GM21447 (cell line): ENCODE data around the gene CPEB3.
"Not testable (repeated sequence)": the region's sequence is repeated elsewhere in the genome, so short reads cannot be mapped to it uniquely, and the experiment has no call there.

Experiments
- ATAC-seq: cut with Tn5 transposase; IDR thresholded peaks from one replicate; pipeline ENCODE4 v1.9.1; 2021; ENCODE audit not compliant: unreplicated experiment

Gene CPEB3

GRCh38 chr10:92215222-92215621 lies 75.7 kb downstream of the CPEB3 start:
- not testable (repeated sequence) for ATAC-seq

- no peak for ATAC-seq
Observed at GRCh38 chr10:92213049-92213448, 77.8 kb downstream of the CPEB3 start.

GRCh38 chr10:92208736-92209135 lies 82.1 kb downstream of the CPEB3 start:
- ATAC-seq: no peak

GRCh38 chr10:92208157-92208720 lies 82.6 kb downstream of the CPEB3 start:
- ATAC-seq: no peak

- ATAC-seq: no peak
Observed at GRCh38 chr10:92207061-92207460, 83.8 kb downstream of the CPEB3 start.

- no peak for ATAC-seq
Observed at GRCh38 chr10:92203919-92204623, 86.8 kb downstream of the CPEB3 start.

- ATAC-seq: no peak
Observed at GRCh38 chr10:92202536-92202935, 88.3 kb downstream of the CPEB3 start.

- no peak for ATAC-seq
Observed at GRCh38 chr10:92200564-92200963, 90.3 kb downstream of the CPEB3 start.

GRCh38 chr10:92187101-92187500 lies 103.8 kb downstream of the CPEB3 start:
- no peak for ATAC-seq

GRCh38 chr10:92184977-92185376 lies 105.9 kb downstream of the CPEB3 start:
- ATAC-seq: no peak

GRCh38 chr10:92183199-92183598 lies 107.7 kb downstream of the CPEB3 start:
- ATAC-seq: no peak

- no peak for ATAC-seq
Observed at GRCh38 chr10:92181575-92181974, 109.3 kb downstream of the CPEB3 start.

- ATAC-seq: no peak
Observed at GRCh38 chr10:92180399-92180798, 110.5 kb downstream of the CPEB3 start.

- no peak for ATAC-seq
Observed at GRCh38 chr10:92177546-92177945, 113.3 kb downstream of the CPEB3 start.

- no peak for ATAC-seq
Observed at GRCh38 chr10:92175164-92175563, 115.7 kb downstream of the CPEB3 start.

GRCh38 chr10:92173996-92174395 lies 116.9 kb downstream of the CPEB3 start:
- no peak for ATAC-seq

GRCh38 chr10:92164036-92164696 lies 126.7 kb downstream of the CPEB3 start:
- ATAC-seq: no peak

- ATAC-seq: no peak
Observed at GRCh38 chr10:92162541-92162940, 128.3 kb downstream of the CPEB3 start.

GRCh38 chr10:92156874-92157773 lies 133.8 kb downstream of the CPEB3 start:
- no peak for ATAC-seq

- ATAC-seq: no peak
Observed at GRCh38 chr10:92150823-92151222, 140.1 kb downstream of the CPEB3 start.

- no peak for ATAC-seq
Observed at GRCh38 chr10:92149261-92149660, 141.6 kb downstream of the CPEB3 start.
